GM12873 (cell line): ENCODE data around the gene ATAD3C.

ENCODE experiments used
- TF ChIP-seq, protein P1 (sequence below): IDR thresholded peaks from 2 replicates; pipeline ENCODE4 v1.5.1; 2012; ENCODE audit warnings: low read depth, mild to moderate bottlenecking, moderate library complexity, low read length, control low read depth; ENCODE audit not compliant: insufficient read depth; ENCODE audit errors: missing control alignments

Gene ATAD3C

DNA sequence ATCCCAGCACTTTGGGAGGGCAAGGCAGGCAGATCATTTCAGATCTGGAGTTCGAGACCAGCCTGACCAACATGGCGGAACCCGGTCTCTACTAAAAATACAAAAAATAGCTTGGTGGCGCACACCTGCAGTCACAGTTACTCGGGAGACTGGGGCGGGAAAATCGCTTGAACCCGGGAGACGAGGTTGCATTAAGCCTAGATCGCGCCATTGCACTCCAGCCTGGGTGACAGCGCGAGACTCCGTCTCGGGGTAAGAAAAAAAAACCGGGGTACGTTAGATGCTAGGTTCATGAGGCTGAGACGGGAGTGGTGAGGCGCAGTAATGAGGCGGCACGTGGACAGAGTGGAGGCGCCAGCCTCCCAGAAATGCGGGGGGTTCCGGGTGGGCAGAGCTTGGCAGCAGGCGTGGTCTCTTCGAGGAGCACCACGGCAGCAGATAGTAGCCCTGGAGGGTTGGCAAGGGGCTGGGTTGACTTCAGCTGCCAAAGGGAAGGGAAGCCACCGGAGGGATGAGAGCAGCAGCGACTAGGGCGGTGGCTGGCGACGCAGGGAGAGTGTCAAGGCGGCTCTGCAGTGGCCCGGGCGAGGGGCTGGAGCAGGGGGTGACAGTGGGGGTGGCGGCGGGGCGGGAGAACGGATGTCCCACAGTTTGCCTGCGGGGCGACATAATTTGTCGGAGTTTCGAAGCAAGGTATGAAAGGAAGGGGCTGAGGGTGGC lies 43.2 kb upstream of the ATAD3C start:
- TF ChIP-seq, protein P1, sequence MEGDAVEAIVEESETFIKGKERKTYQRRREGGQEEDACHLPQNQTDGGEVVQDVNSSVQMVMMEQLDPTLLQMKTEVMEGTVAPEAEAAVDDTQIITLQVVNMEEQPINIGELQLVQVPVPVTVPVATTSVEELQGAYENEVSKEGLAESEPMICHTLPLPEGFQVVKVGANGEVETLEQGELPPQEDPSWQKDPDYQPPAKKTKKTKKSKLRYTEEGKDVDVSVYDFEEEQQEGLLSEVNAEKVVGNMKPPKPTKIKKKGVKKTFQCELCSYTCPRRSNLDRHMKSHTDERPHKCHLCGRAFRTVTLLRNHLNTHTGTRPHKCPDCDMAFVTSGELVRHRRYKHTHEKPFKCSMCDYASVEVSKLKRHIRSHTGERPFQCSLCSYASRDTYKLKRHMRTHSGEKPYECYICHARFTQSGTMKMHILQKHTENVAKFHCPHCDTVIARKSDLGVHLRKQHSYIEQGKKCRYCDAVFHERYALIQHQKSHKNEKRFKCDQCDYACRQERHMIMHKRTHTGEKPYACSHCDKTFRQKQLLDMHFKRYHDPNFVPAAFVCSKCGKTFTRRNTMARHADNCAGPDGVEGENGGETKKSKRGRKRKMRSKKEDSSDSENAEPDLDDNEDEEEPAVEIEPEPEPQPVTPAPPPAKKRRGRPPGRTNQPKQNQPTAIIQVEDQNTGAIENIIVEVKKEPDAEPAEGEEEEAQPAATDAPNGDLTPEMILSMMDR: no peak

DNA sequence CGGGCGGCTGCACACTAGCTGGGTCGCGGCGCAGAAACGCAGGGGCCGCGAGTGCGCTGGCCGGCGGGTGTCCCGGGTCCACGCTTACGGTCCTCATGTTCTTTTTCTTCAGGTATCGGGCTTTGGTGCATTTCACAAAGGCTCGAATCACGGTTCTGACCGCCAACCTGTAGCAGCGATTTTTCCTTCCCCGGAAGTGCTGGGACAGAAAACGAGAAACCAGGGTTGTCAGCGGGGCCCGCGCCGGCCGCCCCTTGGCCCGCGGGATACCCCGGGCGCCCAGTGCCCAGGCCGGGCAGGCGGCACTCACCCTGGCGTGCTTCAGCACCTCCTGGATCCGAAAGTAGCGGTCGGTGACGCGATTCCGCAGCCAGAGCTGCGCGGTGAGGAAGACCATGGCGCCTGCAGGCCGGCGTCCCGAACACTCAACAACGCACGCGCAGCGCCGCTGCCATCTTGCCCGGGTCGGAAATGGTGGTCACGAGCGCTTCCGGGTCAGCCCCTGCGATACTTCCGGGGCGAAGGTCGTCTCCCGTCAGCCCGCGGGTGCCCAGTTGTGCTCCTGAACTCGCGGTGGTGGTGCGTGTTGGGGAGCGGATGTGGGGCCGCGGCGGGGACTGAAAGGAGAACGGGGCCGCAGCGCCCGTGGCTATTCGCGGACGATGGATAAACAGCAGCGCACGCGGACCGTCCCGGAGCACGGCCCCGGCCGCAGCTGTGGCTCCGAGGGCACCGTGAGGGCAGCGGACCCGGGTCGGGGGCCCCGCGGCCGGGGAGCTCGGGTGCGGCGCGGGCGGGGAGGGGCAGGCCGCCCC lies 42.5 kb upstream of the ATAD3C start, which contains the start of gene MRPL20:
Gene MRPL20 (minus strand): TSS at position 473 of the 815 bp plus-strand sequence. CDS start 76 bp downstream, at position 397.
- TF ChIP-seq, protein P1: no peak

DNA sequence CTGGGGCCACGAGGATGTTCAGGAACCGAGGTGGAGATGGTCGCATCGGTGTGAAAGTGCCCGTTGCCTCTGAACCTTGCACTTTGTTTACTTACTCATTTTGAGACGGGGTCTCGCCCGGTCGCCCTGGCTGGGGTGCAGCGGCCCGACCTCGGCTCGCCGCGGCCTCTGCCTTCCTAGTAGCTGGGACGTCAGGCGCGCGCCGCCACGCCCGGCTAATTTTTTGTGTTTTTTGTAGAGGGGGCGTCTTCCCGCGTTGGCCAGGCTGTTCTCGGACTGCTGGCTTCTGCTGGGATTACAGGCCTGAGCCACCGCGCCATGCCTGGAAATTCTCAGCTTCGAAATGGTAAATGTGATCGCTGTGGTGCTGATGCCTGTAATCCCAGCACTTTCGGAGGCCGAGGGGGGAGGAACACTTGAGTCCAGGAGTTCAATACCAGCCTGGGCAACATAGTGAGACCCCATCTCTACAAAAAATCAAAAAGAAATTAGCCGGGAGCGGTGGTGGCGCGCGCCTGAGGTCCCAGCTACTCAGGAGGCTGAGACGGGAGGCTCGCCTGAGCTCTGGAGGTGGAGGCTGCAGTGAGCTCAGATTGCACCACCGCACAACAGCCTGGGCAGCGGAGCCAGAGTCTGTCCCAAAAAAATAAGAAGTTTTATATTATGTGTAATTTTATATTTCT lies 41.7 kb upstream of the ATAD3C start:
- TF ChIP-seq, protein P1: no peak

DNA sequence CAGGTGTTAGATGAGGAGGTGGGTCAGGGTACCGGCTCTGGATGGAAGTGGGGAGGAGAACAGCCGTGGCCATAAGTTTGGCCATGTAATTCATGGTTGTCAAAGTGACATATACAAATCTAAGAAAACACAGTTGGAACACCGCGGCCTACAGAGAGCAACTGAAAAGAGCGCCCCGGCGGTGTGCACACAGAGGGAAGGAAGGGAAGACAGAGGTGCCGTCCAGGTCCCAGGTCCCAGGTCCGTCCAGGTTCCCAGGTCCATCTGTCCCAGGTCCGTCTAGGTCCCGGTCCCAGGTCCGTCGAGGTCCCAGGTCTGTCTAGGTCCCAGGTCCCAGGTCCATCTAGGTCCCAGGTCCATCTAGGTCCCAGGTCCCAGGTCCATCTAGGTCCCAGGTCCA lies 37.9 kb upstream of the ATAD3C start:
- TF ChIP-seq, protein P1: no peak

DNA sequence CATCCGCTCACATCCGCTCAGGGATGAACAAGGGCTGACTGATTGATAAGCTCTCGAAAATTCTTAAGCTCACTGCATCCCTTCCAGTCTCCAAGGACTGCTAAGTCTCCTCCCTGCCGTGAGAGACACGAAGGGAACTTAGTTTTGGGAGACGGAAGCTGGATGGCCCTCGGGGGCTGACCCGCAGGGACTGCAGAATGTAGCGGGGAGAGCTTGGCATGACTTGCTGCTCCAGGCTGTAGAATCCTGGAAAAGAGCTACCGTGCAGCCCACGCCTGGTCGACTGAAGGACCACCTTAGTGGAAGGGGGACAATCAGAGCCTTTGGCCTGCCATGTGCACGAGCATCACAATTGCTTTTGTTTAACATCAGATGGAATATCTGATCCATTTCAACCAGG lies 33.7 kb upstream of the ATAD3C start:
- TF ChIP-seq, protein P1: no peak

DNA sequence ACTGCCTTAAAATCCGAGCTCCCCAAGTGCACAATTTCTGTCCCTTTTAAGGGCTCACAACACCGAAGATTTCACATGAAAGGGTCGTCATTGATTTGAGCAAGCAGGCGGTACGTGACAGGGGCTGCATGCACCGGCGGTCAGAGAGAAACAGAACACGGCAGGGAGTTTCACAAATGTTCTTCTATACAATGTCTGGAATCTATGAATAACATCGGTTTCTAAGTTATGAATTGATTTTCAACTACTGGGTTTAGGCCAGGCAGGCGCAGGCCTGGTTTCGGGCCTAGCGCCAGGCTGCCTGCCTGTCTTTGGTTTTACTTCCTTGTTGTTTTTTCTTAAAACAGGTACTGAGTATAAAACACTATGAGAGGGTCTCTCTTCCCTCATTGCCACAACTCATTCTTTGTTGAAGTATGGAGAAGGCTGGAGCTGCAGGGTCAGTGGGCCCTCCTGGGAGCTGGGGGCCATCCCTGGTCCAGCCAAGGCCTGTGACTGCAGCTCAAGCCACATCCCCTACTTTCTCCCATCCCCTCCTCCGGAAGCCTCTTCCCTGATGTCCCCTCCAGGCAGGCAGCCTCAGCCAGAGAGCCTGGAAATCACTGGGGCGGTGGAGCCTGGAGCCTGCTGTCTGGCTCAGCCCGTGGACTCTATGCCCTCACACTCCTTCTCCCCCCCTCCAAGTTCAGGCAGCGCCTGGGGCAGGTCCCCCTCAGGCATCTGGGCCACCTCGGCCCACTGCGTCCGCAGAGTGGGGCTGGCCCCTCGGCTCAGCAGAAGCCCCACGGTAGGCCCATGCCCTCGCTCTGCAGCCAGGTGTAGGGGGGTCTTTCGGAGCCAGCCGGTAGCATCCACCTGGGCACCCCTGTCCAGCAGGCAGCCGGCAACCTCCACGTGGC lies 30.8 kb upstream of the ATAD3C start:
- TF ChIP-seq, protein P1: no peak
